AG10803 (cell line): Measurements from ENCODE around the gene FAM53C.
"Not testable (repeated sequence)": the region's sequence is repeated elsewhere in the genome, so short reads cannot be mapped to it uniquely, and the experiment has no call there.

Experiments
- DNase-seq: peaks from one replicate; pipeline ENCODE4 v3.0.0; 2010; ENCODE audit warnings: low read depth
- H3K4me3 ChIP-seq: 2 replicates; pipeline ENCODE4 v1.5.1; 2011; ENCODE audit warnings: mild to moderate bottlenecking, low read length, control low read depth
- CTCF ChIP-seq: conservative IDR thresholded peaks from 2 replicates; pipeline ENCODE4 v1.5.1; 2011; ENCODE audit warnings: mild to moderate bottlenecking, low read length, control low read depth, inconsistent platforms

FAM53C gene

GRCh38 chr5:138371454-138371853 is 33.4 kb downstream of the FAM53C start:
- no peak for DNase-seq
- no peak for TF ChIP-seq CTCF
- H3K4me3 ChIP-seq: no peak overlapping the region

DNA sequence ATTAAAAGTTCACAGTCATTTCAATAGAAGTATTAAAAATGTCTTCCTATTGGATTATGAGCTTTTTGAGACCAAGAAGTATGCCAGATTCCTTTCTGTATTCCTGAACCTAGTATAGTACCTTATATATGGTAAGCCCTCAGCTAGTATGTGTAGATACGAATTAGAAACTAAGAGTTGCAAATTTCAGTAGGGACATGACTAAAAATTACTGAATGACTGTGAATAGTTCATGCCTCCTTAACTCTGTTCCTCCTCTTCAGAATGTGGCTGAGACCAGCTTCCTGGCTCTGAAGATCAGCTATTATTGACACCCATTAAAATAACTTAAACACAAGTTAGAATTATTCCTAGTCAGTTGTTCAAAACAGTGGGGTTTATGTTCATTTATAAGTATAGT is 34.2 kb downstream of the FAM53C start:
- no peak for TF ChIP-seq CTCF

DNA sequence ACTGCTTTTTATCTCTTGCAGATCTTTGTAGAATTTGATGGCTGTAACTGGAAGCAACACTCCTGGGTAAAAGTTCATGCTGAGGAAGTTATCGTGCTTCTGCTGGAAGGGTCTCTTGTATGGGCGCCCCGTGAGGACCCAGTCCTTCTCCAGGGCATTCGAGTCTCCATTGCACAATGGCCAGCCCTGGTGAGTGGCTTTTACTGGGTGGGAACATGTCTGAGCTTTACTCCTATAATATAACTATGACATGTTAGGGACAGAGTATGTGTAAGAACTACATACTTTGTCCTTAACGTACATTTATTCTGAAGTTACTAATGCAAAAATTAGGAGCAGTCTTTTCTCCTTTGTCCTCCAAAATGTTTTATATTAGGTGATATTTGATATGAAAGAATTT is 34.6 kb downstream of the FAM53C start:
- no peak overlapping the region for H3K4me3 ChIP-seq
- DNase-seq: no peak
- no peak for TF ChIP-seq CTCF

More for the DNA sequence above, 34.2 kb downstream of the FAM53C start:
- DNase-seq: no peak
- no peak overlapping the region for H3K4me3 ChIP-seq

DNA sequence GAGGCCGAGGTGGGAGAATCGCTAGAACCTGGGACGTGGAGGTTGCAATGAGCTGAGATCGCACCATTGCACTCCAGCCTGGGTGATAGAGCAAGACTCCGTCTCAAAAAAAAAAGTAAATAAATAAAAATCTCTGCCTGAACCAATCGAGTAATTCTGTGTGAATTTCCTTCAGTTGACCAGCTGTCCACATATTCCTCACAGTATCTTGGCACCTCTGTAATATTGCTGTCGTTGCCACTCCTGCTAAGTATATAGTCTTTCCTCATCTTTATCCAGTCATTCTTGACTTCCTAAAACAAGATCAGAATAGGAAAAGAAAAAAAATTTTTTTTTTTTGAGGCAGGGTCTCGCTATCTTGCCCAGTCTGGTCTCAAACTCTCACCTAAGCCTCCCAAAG is 44.3 kb downstream of the FAM53C start:
- no peak for TF ChIP-seq CTCF
- no peak for DNase-seq

GRCh38 chr5:138385660-138386059 is 47.6 kb downstream of the FAM53C start:
- no peak for TF ChIP-seq CTCF
- DNase-seq: no peak
- H3K4me3 ChIP-seq: no peak overlapping the region

More for the DNA sequence above, 44.3 kb downstream of the FAM53C start:
- H3K4me3 ChIP-seq: no peak overlapping the region

- no peak for TF ChIP-seq CTCF
- no peak for DNase-seq
- H3K4me3 ChIP-seq: no peak overlapping the region
Measured at GRCh38 chr5:138386290-138386689, 48.2 kb downstream of the FAM53C start.

DNA sequence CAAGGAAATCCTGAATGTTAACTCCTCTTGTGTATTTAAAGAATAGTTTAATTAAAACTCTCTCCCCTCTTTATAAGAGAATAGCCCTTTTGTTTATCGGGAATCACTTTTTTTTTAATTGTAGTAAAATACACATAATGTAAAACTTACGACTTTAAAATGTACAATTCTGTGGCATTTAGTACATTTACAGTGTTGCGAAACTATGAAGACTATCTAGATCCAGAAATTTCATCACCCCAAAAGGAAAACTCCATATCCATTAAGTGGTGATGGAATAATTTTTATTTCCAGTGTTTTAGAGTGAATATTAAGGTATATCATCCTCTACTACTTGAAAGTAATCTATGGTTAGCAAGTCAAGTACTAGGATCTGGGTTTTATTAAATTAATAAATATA is 51.3 kb downstream of the FAM53C start:
- no peak for DNase-seq
- H3K4me3 ChIP-seq: no peak overlapping the region
- TF ChIP-seq CTCF: no peak

GRCh38 chr5:138389911-138390310 is 51.8 kb downstream of the FAM53C start:
- not testable (repeated sequence) for DNase-seq, H3K4me3 ChIP-seq
